ENCODE data around the gene USP3. TPM values are rescaled to one million over a fixed set of nuclear protein-coding genes. Genes with fewer than 3 reads are reported as not detected.

USP3 gene
- total RNA-seq, 6 experiments from 2014 or later = 21.9 to 33.8 (median 24.8) TPM

DNA sequence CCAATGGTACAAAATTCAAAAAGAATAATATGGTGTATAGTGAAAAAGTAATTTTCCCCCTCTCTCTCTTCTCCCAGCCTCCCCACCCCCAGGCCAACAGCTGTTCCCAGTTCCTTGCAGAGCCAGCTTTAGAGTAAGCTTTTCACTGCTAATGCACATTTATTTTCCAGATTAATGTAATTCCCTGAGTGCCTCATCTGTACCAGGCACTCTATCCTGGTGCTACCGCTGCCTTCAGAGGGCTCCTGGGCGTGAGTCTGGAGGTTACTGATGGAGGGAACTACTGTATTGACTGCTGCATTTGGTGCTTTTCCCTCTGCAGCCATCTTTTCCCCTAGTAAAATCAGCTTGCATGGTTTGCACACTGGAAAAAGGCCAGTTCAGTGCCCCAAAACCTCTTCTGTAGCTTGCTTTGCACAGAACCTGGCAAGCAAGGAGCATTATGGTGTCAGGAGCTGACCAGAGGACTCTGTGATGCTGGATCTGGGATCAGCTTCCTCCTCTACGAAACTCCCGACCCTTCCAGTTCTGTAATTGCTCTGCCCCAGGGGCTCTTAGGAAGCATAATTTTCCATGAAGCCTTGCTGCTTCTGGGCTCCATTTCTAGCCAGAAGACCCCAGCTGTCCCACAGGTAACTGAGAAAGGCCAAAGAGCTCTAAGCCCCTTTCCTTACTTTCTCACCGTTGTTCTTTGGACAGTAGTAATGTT is 8.5 kb upstream of the USP3 start:
- no peak overlapping the region for H3K4me3 ChIP-seq
- H3K36me3 ChIP-seq = no peaks in the 10 kb centered on the region
- 90% methylated on average over 3 of the region's 5 CpGs for WGBS (ENCODE audit: insufficient coverage, low coverage, low lambda C conversion rate, missing lambda C conversion rate)
- DNase-seq (no peak), ATAC-seq (no peak)
- no peak for TF ChIP-seq POLR2A (IDR thresholded peaks at IDR 0.05)
- TF ChIP-seq, protein P1, sequence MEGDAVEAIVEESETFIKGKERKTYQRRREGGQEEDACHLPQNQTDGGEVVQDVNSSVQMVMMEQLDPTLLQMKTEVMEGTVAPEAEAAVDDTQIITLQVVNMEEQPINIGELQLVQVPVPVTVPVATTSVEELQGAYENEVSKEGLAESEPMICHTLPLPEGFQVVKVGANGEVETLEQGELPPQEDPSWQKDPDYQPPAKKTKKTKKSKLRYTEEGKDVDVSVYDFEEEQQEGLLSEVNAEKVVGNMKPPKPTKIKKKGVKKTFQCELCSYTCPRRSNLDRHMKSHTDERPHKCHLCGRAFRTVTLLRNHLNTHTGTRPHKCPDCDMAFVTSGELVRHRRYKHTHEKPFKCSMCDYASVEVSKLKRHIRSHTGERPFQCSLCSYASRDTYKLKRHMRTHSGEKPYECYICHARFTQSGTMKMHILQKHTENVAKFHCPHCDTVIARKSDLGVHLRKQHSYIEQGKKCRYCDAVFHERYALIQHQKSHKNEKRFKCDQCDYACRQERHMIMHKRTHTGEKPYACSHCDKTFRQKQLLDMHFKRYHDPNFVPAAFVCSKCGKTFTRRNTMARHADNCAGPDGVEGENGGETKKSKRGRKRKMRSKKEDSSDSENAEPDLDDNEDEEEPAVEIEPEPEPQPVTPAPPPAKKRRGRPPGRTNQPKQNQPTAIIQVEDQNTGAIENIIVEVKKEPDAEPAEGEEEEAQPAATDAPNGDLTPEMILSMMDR (IDR thresholded peaks at IDR 0.05) = no peak
- H3K27me3 ChIP-seq = no peaks in the 10 kb centered on the region
- no peaks in the 10 kb centered on the region for H3K9me3 ChIP-seq
- peaks cover 0 to 21% (median 8%) of the 10 kb centered on the region in 4 donors for H3K4me1 ChIP-seq
- intact Hi-C loops (cut with DNase I) = no loop called here
- no peak overlapping the region for H3K27ac ChIP-seq

- TF ChIP-seq, protein P1 (IDR thresholded peaks at IDR 0.05) = no peak
- no peak for TF ChIP-seq POLR2A (IDR thresholded peaks at IDR 0.05)
- peaks cover 0 to 40% (median 20%) of the 10 kb centered on the region in 4 donors for H3K4me1 ChIP-seq
- 49% methylated on average over 8 of the region's 8 CpGs for WGBS (ENCODE audit: insufficient coverage, low coverage, low lambda C conversion rate, missing lambda C conversion rate)
- peak overlapping the region; percentile 18 to 66 (median 42) for H3K27ac ChIP-seq
- H3K36me3 ChIP-seq = no peaks in the 10 kb centered on the region
- intact Hi-C loops (cut with DNase I) = no loop called here
- peak; percentile 28 to 50 (median 37) for ATAC-seq
- no peaks in the 10 kb centered on the region for H3K9me3 ChIP-seq
- peak in 1 of 3 donors; percentile 53 for DNase-seq
- no peaks in the 10 kb centered on the region for H3K27me3 ChIP-seq
- H3K4me3 ChIP-seq = no peak overlapping the region
Measured at GRCh38 chr15:63497642-63498467, 6.5 kb upstream of the USP3 start.

- Histone ChIP-seq H3K27me3 (no peaks in the 10 kb centered on the region), H3K9me3 (no peaks in the 10 kb centered on the region), H3K4me1 (peaks cover 0 to 43% (median 22%) of the 10 kb centered on the region in 4 donors), H3K36me3 (no peaks in the 10 kb centered on the region), H3K4me3 (no peak overlapping the region), H3K27ac (peak overlapping the region; percentile 27 to 98 (median 66))
- no peak for TF ChIP-seq POLR2A (IDR thresholded peaks at IDR 0.05)
- WGBS (ENCODE audit: insufficient coverage, low coverage, low lambda C conversion rate, missing lambda C conversion rate) = 80% methylated on average over 4 of the region's 6 CpGs
- intact Hi-C loops (cut with DNase I) = no loop called here
- ATAC-seq = no peak
- no peak for DNase-seq
Measured at GRCh38 chr15:63499175-63499549, 5.2 kb upstream of the USP3 start.

DNA sequence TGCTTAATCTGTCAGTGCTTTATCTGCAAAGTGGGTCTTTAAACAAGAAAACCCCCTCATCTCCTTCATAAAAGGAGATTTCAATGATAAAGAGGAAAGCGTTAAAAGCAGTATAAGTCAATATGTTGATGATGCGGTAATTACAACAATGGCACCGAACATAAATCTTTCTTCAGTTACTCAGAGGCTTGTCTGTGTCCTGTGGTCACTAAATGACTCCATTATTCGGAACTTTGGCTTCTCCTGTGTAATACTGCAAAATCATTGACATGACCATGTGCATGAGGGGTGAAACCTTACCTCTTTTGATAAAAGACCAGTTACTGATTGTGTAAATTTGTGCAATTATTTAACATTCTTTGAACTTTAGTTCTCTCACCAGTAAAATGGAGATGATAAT is 4.8 kb upstream of the USP3 start:
- peak overlapping the region; percentile 27 to 100 (median 98) for H3K27ac ChIP-seq
- ATAC-seq (no peak), DNase-seq (no peak)
- intact Hi-C loops (cut with DNase I) = no loop called here
- H3K36me3 ChIP-seq = no peaks in the 10 kb centered on the region
- no peaks in the 10 kb centered on the region for H3K27me3 ChIP-seq
- TF ChIP-seq, protein P1 (IDR thresholded peaks at IDR 0.05) = no peak
- TF ChIP-seq POLR2A (IDR thresholded peaks at IDR 0.05) = no peak
- WGBS (ENCODE audit: insufficient coverage, low coverage, low lambda C conversion rate, missing lambda C conversion rate) = 77% methylated on average over 4 of the region's 4 CpGs
- H3K4me3 ChIP-seq = peak overlapping the region in 1 of 3 donors; percentile 6
- peaks cover 0 to 2% (median 0%) of the 10 kb centered on the region in 4 donors for H3K9me3 ChIP-seq
- H3K4me1 ChIP-seq = peaks cover 3 to 43% (median 22%) of the 10 kb centered on the region in 4 donors
